T-helper 2 cell treated with Interferon-gamma antibody and Interleukin-4, amounts not matched to agents 5 μg/mL and 100 μg/mL, for 36 hours (primary cell): ENCODE results near the gene MAN2C1.
"Not testable (repeated sequence)": the region's sequence is repeated elsewhere in the genome, so short reads cannot be mapped to it uniquely, and the experiment has no call there.

Experiments used
- DNase-seq: peaks from one replicate; pipeline ENCODE4 v3.0.0; 2021; ENCODE audit warnings: low spot score
- H3K27ac Mint-ChIP-seq: one replicate; pipeline ENCODE4 v1.8.0; 2021; ENCODE audit warnings: mild to moderate bottlenecking, mixed read lengths
- H3K27me3 Mint-ChIP-seq: one replicate; pipeline ENCODE4 v1.8.0; 2021; ENCODE audit warnings: low read depth, mixed read lengths
- H3K36me3 Mint-ChIP-seq: one replicate; pipeline ENCODE4 v1.8.0; 2021; ENCODE audit warnings: low read depth, mixed read lengths
- H3K4me1 Mint-ChIP-seq: one replicate; pipeline ENCODE4 v1.8.0; 2021; ENCODE audit warnings: low read depth, mixed read lengths
- H3K4me3 Mint-ChIP-seq: one replicate; pipeline ENCODE4 v1.8.0; 2022; ENCODE audit warnings: mild to moderate bottlenecking, moderate library complexity, mixed read lengths
- H3K9me3 Mint-ChIP-seq: one replicate; pipeline ENCODE4 v1.8.0; 2021; ENCODE audit warnings: mixed read lengths

Gene MAN2C1

DNA sequence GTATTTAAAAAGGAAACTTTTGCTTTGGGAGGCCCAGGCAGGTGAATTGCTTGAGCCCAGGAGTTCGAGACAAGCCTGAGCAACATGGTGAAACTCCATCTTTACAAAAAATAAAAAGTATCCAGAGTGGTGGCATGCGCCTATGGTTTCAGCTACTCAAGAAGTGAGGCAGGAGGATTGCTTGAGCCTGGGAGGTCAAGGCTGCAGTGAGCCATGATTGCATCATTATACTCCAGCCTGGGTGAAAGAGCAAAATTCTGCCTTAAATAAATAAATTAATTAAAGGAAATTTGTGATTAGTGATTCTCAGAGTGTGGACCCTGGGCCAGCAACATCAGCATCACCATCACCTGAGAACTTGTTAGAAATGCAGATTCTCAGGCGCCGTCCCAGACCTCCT is 42.5 kb downstream of the MAN2C1 start:
- no peak for DNase-seq
- no peaks in the 10 kb centered on the region for H3K4me1 Mint-ChIP-seq
- H3K9me3 Mint-ChIP-seq, result no peaks in the 10 kb centered on the region
- no peaks in the 10 kb centered on the region for H3K36me3 Mint-ChIP-seq
- no peak overlapping the region for H3K4me3 Mint-ChIP-seq
- peaks cover 6% of the 10 kb centered on the region for H3K27me3 Mint-ChIP-seq
- no peak overlapping the region for H3K27ac Mint-ChIP-seq

DNA sequence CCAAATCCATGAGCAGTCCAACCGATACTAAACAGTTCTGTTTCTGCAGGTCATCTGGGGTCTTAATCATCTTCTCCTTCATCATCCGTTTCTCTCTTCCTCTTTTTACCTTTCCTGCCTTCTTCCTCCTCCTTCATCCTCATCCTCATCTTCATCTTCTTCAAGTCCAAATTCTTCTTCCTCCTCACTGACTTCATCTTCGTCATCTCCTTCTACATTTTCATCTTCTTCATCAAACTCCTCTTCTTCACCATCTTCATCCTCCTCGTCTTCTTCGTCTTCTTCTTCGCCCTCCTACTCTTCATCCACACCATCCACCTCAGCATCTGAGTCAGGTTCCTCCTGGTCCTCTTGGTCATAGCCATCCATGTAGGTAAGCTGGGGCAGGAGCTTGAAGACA is 46.7 kb downstream of the MAN2C1 start:
- DNase-seq, result no peak
- H3K4me3 Mint-ChIP-seq, result no peak overlapping the region
- H3K27me3 Mint-ChIP-seq, result peaks cover 8% of the 10 kb centered on the region
- H3K9me3 Mint-ChIP-seq, result no peaks in the 10 kb centered on the region
- no peaks in the 10 kb centered on the region for H3K36me3 Mint-ChIP-seq
- no peak overlapping the region for H3K27ac Mint-ChIP-seq
- H3K4me1 Mint-ChIP-seq, result no peaks in the 10 kb centered on the region

- H3K27ac Mint-ChIP-seq, DNase-seq, H3K9me3 Mint-ChIP-seq, H3K4me1 Mint-ChIP-seq, H3K36me3 Mint-ChIP-seq, H3K27me3 Mint-ChIP-seq, H3K4me3 Mint-ChIP-seq: not testable (repeated sequence)
Observed at GRCh38 chr15:75319231-75319897, 49.0 kb downstream of the MAN2C1 start.

DNA sequence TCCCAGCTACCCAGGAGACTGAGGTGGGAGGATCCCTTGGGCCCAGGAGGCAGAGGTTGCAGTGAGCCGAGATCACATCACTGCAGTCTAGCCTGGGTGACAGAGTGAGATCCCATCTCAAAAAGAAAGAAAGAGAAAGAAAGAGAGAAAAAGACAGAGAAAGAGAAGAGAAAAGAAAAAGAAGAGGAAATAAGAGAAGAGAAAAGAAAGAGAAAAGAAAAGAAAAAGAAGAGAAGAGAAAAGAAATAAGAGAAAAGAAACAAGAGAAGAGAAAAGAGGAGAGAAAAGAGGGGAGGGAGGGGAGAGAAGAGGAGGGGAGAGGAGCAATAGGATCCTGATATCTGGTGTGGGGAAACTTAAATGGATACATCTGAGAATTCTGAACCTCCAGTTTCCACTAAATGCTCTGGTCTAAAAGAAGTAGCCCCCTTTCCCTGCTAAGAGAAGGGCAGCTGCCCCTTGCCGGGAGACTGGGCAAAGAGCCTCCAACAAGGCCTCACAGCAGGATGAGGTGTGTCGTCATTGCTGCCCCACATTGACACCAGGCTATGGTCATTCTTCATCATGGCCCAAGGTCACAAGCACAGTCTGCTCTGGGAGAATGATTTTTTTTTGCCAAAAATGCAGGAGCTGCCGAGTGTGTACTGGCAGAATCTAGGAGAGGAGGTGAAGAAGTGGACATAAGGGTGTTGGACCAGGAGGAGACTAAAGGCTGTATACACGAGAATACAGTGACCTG is 53.7 kb downstream of the MAN2C1 start:
- no peak for DNase-seq
- Mint-ChIP-seq H3K4me1 (no peaks in the 10 kb centered on the region), H3K9me3 (no peaks in the 10 kb centered on the region), H3K36me3 (no peaks in the 10 kb centered on the region), H3K27ac (no peak overlapping the region), H3K27me3 (peaks cover 7% of the 10 kb centered on the region), H3K4me3 (no peak overlapping the region)

GRCh38 chr15:75313116-75313845 is 55.1 kb downstream of the MAN2C1 start:
- H3K27ac Mint-ChIP-seq, result no peak overlapping the region
- no peak for DNase-seq
- no peaks in the 10 kb centered on the region for H3K36me3 Mint-ChIP-seq
- no peaks in the 10 kb centered on the region for H3K9me3 Mint-ChIP-seq
- no peak overlapping the region for H3K4me3 Mint-ChIP-seq
- H3K4me1 Mint-ChIP-seq, result no peaks in the 10 kb centered on the region
- peaks cover 16% of the 10 kb centered on the region for H3K27me3 Mint-ChIP-seq

GRCh38 chr15:75312548-75312947 is 55.9 kb downstream of the MAN2C1 start:
- not testable (repeated sequence) for DNase-seq, H3K36me3 Mint-ChIP-seq, H3K4me3 Mint-ChIP-seq, H3K4me1 Mint-ChIP-seq, H3K27ac Mint-ChIP-seq, H3K9me3 Mint-ChIP-seq
- H3K27me3 Mint-ChIP-seq, result peaks cover 22% of the 10 kb centered on the region

- no peak overlapping the region for H3K27ac Mint-ChIP-seq
- H3K27me3 Mint-ChIP-seq, result peaks cover 35% of the 10 kb centered on the region
- DNase-seq, result no peak
- H3K4me1 Mint-ChIP-seq, result peaks cover 2% of the 10 kb centered on the region
- H3K9me3 Mint-ChIP-seq, result no peaks in the 10 kb centered on the region
- H3K4me3 Mint-ChIP-seq, result no peak overlapping the region
- no peaks in the 10 kb centered on the region for H3K36me3 Mint-ChIP-seq
Observed at GRCh38 chr15:75309711-75310110, 58.7 kb downstream of the MAN2C1 start.

DNA sequence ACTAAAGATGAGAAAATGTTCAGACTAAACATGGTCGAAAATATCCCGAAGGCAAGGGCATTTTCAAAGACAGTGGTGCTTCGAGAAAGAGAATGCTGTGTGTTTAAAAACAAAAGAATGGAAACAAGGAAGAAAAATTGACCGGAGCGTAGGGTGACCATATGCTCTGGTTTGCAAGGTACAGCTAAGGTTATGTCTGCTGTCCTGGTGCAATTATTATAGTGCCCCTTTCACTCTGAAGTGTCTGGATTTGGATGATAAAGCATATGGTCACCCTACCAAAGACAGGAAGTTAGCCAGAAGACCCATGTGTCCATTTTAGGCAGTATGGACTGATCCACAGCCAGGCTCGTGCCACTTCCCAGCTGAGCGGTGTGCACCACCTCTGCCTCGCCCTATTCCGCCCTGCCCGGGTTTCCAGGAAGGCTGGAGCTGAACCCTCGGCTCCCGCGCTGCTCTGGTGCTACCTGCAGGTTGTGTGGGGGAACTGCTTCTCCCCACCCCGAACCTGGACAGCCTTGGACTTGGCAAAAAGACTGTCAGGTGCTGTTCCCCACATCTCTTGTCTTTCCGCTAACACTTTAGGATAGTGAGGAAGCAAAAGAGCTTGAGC is 60.5 kb downstream of the MAN2C1 start:
- DNase-seq, result no peak
- Mint-ChIP-seq H3K4me1 (peaks cover 2% of the 10 kb centered on the region), H3K9me3 (no peaks in the 10 kb centered on the region), H3K36me3 (no peaks in the 10 kb centered on the region), H3K4me3 (no peak overlapping the region), H3K27ac (no peak overlapping the region), H3K27me3 (peaks cover 47% of the 10 kb centered on the region)

GRCh38 chr15:75306188-75306587 is 62.2 kb downstream of the MAN2C1 start:
- H3K36me3 Mint-ChIP-seq, result no peaks in the 10 kb centered on the region
- H3K27ac Mint-ChIP-seq, result no peak overlapping the region
- no peak for DNase-seq
- H3K4me1 Mint-ChIP-seq, result peaks cover 2% of the 10 kb centered on the region
- no peaks in the 10 kb centered on the region for H3K9me3 Mint-ChIP-seq
- no peak overlapping the region for H3K4me3 Mint-ChIP-seq
- H3K27me3 Mint-ChIP-seq, result peaks cover 46% of the 10 kb centered on the region
